Bronchial epithelial cell (primary cell): Measurements from ENCODE around the gene ARL3. TPM values are rescaled to one million over a fixed set of nuclear protein-coding genes. Genes with fewer than 3 reads are reported as not detected.
"Not testable (repeated sequence)": the region's sequence is repeated elsewhere in the genome, so short reads cannot be mapped to it uniquely, and the experiment has no call there.

Experiments used
- DNase-seq: peaks from one replicate; pipeline ENCODE4 v3.0.0-alpha.2; 2010; ENCODE audit warnings: low read depth
- FAIRE-seq: peaks from 2 replicates; lab custom pipeline; 2011; peaks lifted over from hg19 to GRCh38; lab: Jason Lieb, UNC
- H3K27me3 ChIP-seq: 2 replicates; pipeline ENCODE4 v1.5.1; 2011; ENCODE audit warnings: low read length; ENCODE audit not compliant: control insufficient read depth, insufficient read depth
- H3K36me3 ChIP-seq: 2 replicates; pipeline ENCODE4 v1.5.1; 2011; ENCODE audit warnings: low read length; ENCODE audit not compliant: control insufficient read depth, insufficient read depth
- H3K4me3 ChIP-seq: 2 replicates; pipeline ENCODE4 v1.5.1; 2011; ENCODE audit warnings: mild to moderate bottlenecking, low read depth, low read length, control low read depth
- total RNA-seq: library from RNA; depleted of rRNA; stranded (reverse); fragments of >200 nt; gene quantifications from 2 replicates; pipeline ENCODE4 v1.2.1, GENCODE V29; 2014
- TF ChIP-seq, protein P1 (sequence below): IDR thresholded peaks from 2 replicates; pipeline ENCODE4 v1.5.1; 2011; ENCODE audit warnings: mild to moderate bottlenecking, moderate library complexity, low read length, control low read depth, inconsistent platforms; ENCODE audit not compliant: insufficient read depth, severe bottlenecking

The ARL3 gene
- total RNA-seq, 1 donor from 2014 or later = 4.7 TPM

DNA sequence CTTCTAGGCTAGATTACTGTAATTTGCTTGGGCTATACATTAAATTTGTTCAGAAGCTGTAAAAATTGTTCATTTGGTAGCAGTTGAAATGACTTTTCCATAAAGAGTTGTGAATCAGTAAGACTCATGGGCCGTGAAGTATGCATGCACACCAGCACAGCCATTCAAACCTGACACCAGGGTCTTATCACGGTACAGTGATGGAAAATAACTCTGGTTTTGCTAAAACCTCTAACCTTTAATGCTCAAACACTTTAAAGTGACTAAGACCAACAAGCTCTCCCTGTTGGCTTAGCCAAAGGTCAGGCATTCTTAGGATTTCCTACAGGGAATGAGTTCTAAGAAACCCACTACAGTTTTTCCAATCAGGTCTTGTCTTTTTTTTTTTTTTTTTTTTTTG is 11.5 kb downstream of the ARL3 start:
- Histone ChIP-seq H3K4me3 (no peak overlapping the region), H3K27me3 (no peaks in the 10 kb centered on the region), H3K36me3 (peaks cover 2% of the 10 kb centered on the region)
- no peak for DNase-seq
- FAIRE-seq = no peak
- TF ChIP-seq, protein P1, sequence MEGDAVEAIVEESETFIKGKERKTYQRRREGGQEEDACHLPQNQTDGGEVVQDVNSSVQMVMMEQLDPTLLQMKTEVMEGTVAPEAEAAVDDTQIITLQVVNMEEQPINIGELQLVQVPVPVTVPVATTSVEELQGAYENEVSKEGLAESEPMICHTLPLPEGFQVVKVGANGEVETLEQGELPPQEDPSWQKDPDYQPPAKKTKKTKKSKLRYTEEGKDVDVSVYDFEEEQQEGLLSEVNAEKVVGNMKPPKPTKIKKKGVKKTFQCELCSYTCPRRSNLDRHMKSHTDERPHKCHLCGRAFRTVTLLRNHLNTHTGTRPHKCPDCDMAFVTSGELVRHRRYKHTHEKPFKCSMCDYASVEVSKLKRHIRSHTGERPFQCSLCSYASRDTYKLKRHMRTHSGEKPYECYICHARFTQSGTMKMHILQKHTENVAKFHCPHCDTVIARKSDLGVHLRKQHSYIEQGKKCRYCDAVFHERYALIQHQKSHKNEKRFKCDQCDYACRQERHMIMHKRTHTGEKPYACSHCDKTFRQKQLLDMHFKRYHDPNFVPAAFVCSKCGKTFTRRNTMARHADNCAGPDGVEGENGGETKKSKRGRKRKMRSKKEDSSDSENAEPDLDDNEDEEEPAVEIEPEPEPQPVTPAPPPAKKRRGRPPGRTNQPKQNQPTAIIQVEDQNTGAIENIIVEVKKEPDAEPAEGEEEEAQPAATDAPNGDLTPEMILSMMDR = no peak

DNA sequence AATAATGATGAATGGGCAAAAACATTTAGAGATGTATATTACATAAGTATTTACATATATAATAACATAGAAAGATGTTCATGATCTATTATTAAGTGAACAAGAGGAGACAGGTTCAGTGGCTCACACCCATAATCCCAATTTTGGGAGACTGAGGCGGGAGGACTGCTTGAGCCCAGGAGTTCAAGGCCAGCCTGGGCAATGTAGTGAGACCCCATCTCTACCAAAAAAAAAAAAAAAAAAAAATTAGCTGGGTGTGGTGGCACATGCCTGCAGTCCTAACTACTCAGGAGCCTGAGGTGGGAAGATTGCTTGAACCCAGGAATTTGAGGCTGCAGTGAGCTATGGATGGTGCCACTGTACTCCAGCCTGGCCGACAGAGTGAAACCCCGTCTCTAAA is 12.4 kb downstream of the ARL3 start:
- Histone ChIP-seq H3K27me3 (no peaks in the 10 kb centered on the region), H3K4me3 (no peak overlapping the region), H3K36me3 (peaks cover 2% of the 10 kb centered on the region)
- no peak for DNase-seq
- FAIRE-seq = no peak
- TF ChIP-seq, protein P1 = no peak

DNA sequence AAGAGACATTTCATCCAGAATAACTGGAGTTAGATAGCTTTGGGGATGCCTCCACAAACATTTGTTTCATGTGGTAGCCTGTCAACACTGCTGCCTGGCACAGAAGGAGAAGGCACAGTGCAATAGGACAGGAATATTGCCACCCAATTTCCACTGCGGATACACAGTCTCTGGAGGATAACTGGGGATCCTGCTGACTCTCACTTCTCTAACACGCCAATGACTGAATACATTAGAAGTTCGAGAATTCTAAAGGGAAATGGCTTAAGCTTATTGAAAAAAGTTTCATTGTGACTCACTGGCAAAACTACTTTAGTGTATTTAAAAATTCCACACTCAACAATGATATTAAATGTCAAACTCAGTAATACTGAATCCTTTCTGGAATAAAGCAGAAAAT is 12.9 kb downstream of the ARL3 start:
- no peak for DNase-seq
- Histone ChIP-seq H3K4me3 (no peak overlapping the region), H3K36me3 (peaks cover 2% of the 10 kb centered on the region), H3K27me3 (no peaks in the 10 kb centered on the region)
- TF ChIP-seq, protein P1 = no peak
- FAIRE-seq = no peak

DNA sequence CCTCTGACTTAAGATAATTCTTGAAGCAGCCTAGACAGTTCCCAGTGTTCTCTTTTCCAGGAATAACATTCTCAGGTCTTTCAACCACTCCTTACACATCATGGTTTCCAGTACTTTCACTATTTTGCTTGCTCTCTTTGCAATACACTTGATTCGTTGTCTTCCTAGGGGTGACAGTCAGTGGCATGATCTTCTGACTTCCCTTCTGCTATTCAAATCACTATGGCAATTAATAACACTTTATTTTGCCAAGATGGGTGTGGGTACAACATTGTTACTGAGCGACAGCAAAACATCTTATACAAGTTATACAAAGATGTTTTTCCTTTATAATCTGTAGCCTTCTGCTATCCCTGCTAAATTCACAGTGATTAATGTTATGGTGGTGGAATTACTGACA is 15.3 kb downstream of the ARL3 start:
- no peak for DNase-seq
- Histone ChIP-seq H3K27me3 (no peaks in the 10 kb centered on the region), H3K4me3 (no peak overlapping the region), H3K36me3 (no peaks in the 10 kb centered on the region)
- TF ChIP-seq, protein P1 = no peak
- no peak for FAIRE-seq

GRCh38 chr10:102696736-102697135 is 17.5 kb downstream of the ARL3 start:
- Histone ChIP-seq H3K36me3 (no peaks in the 10 kb centered on the region), H3K27me3 (no peaks in the 10 kb centered on the region), H3K4me3 (no peak overlapping the region)
- TF ChIP-seq, protein P1 = no peak
- peak; percentile 64 for FAIRE-seq
- DNase-seq = peak; percentile 96

GRCh38 chr10:102695401-102695800 is 18.8 kb downstream of the ARL3 start:
- not testable (repeated sequence) for H3K4me3 ChIP-seq, DNase-seq, H3K36me3 ChIP-seq, H3K27me3 ChIP-seq, FAIRE-seq
